ENCODE results near the gene SH3PXD2A. TPM values are rescaled to one million over a fixed set of nuclear protein-coding genes. Genes with fewer than 3 reads are reported as not detected.

The SH3PXD2A gene
- total and polyA plus RNA-seq, 7 donors = 19.0 to 58.2 (median 24.5) TPM

DNA sequence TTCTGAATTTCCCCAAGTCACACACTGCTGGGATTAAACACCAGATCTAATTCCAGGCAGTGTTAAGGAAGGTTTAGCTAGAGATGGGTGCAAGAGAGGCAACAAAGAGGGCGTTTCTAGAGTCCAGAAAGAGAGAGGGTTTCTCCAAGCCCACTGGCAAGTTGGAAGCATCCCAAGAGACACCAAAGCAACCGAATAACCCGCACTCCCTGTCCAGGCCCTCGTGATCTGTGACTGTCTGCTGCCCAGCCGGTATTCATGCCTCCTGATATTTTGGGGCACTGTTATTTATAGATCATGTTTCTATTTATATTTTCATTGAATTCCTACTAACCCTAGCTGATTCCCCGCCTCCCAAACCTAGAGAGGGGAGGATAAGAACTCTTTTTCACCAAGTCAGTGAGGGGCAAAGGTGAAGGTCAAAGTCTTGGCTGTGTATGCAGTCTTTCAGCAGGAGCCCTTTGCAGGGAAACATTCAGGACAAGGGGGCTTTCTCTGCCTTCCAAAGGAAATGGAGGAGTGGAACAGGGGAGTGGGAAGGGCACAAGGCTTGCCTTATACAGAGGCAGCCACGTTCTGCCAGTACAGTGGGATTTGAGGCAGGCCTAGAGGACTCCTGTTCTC lies 103.6 kb downstream of the SH3PXD2A start:
- H3K27me3 ChIP-seq = no peaks in the 10 kb centered on the region
- H3K36me3 ChIP-seq = no peaks in the 10 kb centered on the region
- H3K9me3 ChIP-seq = peaks cover 0 to 3% (median 0%) of the 10 kb centered on the region in 4 donors
- no peak overlapping the region for H3K27ac ChIP-seq
- TF ChIP-seq POLR2A (IDR thresholded peaks at IDR 0.05) (no peak), POLR2AphosphoS5 (IDR thresholded peaks at IDR 0.05) (no peak), EP300 (IDR thresholded peaks at IDR 0.05) (no peak)
- TF ChIP-seq, protein P1, sequence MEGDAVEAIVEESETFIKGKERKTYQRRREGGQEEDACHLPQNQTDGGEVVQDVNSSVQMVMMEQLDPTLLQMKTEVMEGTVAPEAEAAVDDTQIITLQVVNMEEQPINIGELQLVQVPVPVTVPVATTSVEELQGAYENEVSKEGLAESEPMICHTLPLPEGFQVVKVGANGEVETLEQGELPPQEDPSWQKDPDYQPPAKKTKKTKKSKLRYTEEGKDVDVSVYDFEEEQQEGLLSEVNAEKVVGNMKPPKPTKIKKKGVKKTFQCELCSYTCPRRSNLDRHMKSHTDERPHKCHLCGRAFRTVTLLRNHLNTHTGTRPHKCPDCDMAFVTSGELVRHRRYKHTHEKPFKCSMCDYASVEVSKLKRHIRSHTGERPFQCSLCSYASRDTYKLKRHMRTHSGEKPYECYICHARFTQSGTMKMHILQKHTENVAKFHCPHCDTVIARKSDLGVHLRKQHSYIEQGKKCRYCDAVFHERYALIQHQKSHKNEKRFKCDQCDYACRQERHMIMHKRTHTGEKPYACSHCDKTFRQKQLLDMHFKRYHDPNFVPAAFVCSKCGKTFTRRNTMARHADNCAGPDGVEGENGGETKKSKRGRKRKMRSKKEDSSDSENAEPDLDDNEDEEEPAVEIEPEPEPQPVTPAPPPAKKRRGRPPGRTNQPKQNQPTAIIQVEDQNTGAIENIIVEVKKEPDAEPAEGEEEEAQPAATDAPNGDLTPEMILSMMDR (IDR thresholded peaks at IDR 0.05) = no peak
- no peak for DNase-seq
- intact Hi-C loops (cut with DNase I) = no loop called here
- H3K4me3 ChIP-seq = no peak overlapping the region
- WGBS, 2 donors = 90 to 91% methylated on average over 7 of the region's 7 CpGs
- peaks cover 0 to 3% (median 0%) of the 10 kb centered on the region in 4 donors for H3K4me1 ChIP-seq

DNA sequence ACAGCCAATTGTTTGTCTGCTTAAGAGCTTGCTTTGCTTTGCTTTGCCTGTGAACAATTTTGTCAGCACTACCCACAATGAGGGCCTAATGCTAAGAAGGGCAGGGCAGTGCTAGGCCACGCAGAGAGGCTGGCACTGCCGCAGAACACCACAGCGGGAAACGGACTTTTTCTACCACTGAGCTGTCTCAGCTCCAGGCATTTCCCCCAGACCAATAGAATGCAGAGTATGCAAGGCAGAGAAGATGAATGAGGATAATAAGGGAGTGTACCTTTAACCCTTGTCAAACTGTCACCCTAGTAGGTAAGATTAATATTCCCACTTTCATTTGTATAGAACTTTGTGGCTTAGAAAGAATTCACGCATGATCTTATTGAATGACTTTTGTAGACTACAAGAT lies 104.5 kb downstream of the SH3PXD2A start:
- Histone ChIP-seq H3K27ac (no peak overlapping the region), H3K4me1 (no peaks in the 10 kb centered on the region), H3K36me3 (no peaks in the 10 kb centered on the region), H3K4me3 (no peak overlapping the region), H3K27me3 (no peaks in the 10 kb centered on the region), H3K9me3 (peaks cover 0 to 3% (median 0%) of the 10 kb centered on the region in 4 donors)
- intact Hi-C loops (cut with DNase I) = no loop called here
- TF ChIP-seq POLR2AphosphoS5 (IDR thresholded peaks at IDR 0.05) = no peak
- no peak for TF ChIP-seq POLR2A (IDR thresholded peaks at IDR 0.05)
- TF ChIP-seq, protein P1 (IDR thresholded peaks at IDR 0.05) = no peak
- no peak for TF ChIP-seq EP300 (IDR thresholded peaks at IDR 0.05)
- WGBS, 2 donors = 92 to 95% methylated on average over 5 of the region's 5 CpGs
- DNase-seq = no peak

DNA sequence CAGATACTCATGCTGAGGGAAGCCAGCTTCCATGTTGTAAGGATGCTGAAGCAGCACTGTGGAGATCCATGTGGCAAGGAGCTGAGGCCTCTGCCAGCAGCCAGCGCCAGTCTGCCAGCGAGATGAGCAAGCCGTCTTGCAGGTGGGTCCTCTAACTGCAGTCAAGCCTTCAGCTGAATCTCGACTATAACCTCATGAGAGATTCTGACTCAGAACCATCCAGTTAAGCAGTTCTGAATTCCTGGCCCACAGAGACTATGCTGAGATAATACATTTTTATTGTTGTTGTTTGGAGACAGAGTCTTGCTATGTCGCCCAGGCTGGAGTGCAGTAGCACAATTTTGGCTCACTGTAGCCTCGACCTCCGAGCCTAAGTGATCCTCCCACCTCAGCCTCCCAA lies 105.6 kb downstream of the SH3PXD2A start:
- DNase-seq = no peak
- H3K27me3 ChIP-seq = no peaks in the 10 kb centered on the region
- H3K9me3 ChIP-seq = peaks cover 0 to 3% (median 0%) of the 10 kb centered on the region in 4 donors
- H3K4me3 ChIP-seq = no peak overlapping the region
- TF ChIP-seq, protein P1 (IDR thresholded peaks at IDR 0.05) = no peak
- TF ChIP-seq EP300 (IDR thresholded peaks at IDR 0.05) (no peak), POLR2A (IDR thresholded peaks at IDR 0.05) (no peak), POLR2AphosphoS5 (IDR thresholded peaks at IDR 0.05) (no peak)
- no peak overlapping the region for H3K27ac ChIP-seq
- WGBS, 2 donors = 96 to 97% methylated on average over 7 of the region's 7 CpGs
- no peaks in the 10 kb centered on the region for H3K36me3 ChIP-seq
- no peaks in the 10 kb centered on the region for H3K4me1 ChIP-seq
- intact Hi-C loops (cut with DNase I) = no loop called here

DNA sequence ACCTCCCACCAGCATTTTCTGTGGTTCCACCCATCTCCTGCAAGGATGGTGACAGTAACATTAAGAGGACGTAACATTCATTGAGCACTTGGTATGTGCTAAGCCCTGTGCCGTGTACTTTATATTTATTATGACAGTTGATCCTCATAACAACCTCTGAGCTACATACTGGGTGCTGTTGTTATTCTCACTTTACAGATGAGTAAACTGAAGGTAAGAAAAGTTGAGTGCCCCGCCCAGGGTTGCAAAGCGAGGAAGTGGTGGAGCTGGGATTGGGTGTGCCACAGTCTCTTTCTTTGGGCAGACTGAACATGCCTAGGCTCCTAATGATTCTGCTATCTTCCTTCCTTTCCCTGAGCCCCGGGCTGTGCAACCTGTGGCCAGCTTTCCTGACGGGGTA lies 107.4 kb downstream of the SH3PXD2A start:
- H3K4me3 ChIP-seq = no peak overlapping the region
- peaks cover 0 to 3% (median 0%) of the 10 kb centered on the region in 4 donors for H3K9me3 ChIP-seq
- 32 to 65% methylated on average over 6 of the region's 6 CpGs for WGBS, 2 donors
- DNase-seq = no peak
- TF ChIP-seq POLR2A (IDR thresholded peaks at IDR 0.05) = no peak
- TF ChIP-seq EP300 (IDR thresholded peaks at IDR 0.05) = no peak
- no peak for TF ChIP-seq POLR2AphosphoS5 (IDR thresholded peaks at IDR 0.05)
- TF ChIP-seq, protein P1 (IDR thresholded peaks at IDR 0.05) = no peak
- H3K36me3 ChIP-seq = no peaks in the 10 kb centered on the region
- no peaks in the 10 kb centered on the region for H3K4me1 ChIP-seq
- no peak overlapping the region for H3K27ac ChIP-seq
- intact Hi-C loops (cut with DNase I) = no loop called here
- H3K27me3 ChIP-seq = no peaks in the 10 kb centered on the region

Data from sigmoid colon (tissue), 7 donors.